Measurements from ENCODE around the gene ZFPL1.

Gene ZFPL1

GRCh38 chr11:65130631-65131416 is 46.8 kb downstream of the ZFPL1 start:
- no peak for DNase-seq (ENCODE audit: low read depth)

GRCh38 chr11:65131417-65131776 is 47.4 kb downstream of the ZFPL1 start:
- no peak for DNase-seq (ENCODE audit: low read depth)

GRCh38 chr11:65131895-65132237 is 47.8 kb downstream of the ZFPL1 start:
- DNase-seq (ENCODE audit: low read depth): no peak

- DNase-seq (ENCODE audit: low read depth): no peak
Measured at GRCh38 chr11:65132238-65132987, 48.4 kb downstream of the ZFPL1 start.

GRCh38 chr11:65132988-65133700 is 49.1 kb downstream of the ZFPL1 start:
- DNase-seq (ENCODE audit: low read depth): peak; percentile 60

GRCh38 chr11:65133724-65134123 is 49.7 kb downstream of the ZFPL1 start:
- no peak for DNase-seq (ENCODE audit: low read depth)

GRCh38 chr11:65134240-65134951 is 50.4 kb downstream of the ZFPL1 start, which contains the start of gene SYVN1:
Gene SYVN1 (minus strand): TSS chr11:65134519. CDS start chr11:65133601, 918 bp downstream.
- peak; percentile 88 for DNase-seq (ENCODE audit: low read depth)

GRCh38 chr11:65134952-65135632 is 51.1 kb downstream of the ZFPL1 start:
- DNase-seq (ENCODE audit: low read depth): peak; percentile 65

GRCh38 chr11:65135633-65136145 is 51.7 kb downstream of the ZFPL1 start:
- DNase-seq (ENCODE audit: low read depth): no peak

GRCh38 chr11:65136515-65137096 is 52.6 kb downstream of the ZFPL1 start:
- DNase-seq (ENCODE audit: low read depth): no peak
